Inflammatory macrophage (primary cell): ENCODE data around the gene GPR45.
"Not testable (repeated sequence)": the region's sequence is repeated elsewhere in the genome, so short reads cannot be mapped to it uniquely, and the experiment has no call there.

Source experiments
- DNase-seq, 2 donors: peaks; one replicate each; pipeline ENCODE4 v3.0.0-alpha.2; 2020 to 2022
- total RNA-seq, 18 experiments: gene quantifications; one replicate each; lab custom pipeline; 2026; ENCODE audit warnings: mixed read lengths in 6 of 18, inconsistent platforms in 2 of 18; lab: John Stamatoyannopoulos, UW

GPR45 gene, protein sequence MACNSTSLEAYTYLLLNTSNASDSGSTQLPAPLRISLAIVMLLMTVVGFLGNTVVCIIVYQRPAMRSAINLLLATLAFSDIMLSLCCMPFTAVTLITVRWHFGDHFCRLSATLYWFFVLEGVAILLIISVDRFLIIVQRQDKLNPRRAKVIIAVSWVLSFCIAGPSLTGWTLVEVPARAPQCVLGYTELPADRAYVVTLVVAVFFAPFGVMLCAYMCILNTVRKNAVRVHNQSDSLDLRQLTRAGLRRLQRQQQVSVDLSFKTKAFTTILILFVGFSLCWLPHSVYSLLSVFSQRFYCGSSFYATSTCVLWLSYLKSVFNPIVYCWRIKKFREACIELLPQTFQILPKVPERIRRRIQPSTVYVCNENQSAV
- 0 to 0.03 (median 0) reads per million in 18 experiments for total RNA-seq

GRCh38 chr2:105241443-105241842, at the start of gene GPR45:
Gene GPR45 (plus strand): TSS chr2:105241743. CDS start chr2:105241859, 116 bp downstream.
- no peak for DNase-seq

- DNase-seq, result no peak
These were observed 47.4 kb upstream of the GPR45 start for GRCh38 chr2:105194022-105194675.

- no peak for DNase-seq
These were observed 44.9 kb upstream of the GPR45 start for GRCh38 chr2:105196651-105197050.

- DNase-seq, result no peak
These were observed 25.9 kb upstream of the GPR45 start for GRCh38 chr2:105215586-105216192.

- no peak for DNase-seq
These were observed 20.9 kb upstream of the GPR45 start for GRCh38 chr2:105220604-105221003.

DNA sequence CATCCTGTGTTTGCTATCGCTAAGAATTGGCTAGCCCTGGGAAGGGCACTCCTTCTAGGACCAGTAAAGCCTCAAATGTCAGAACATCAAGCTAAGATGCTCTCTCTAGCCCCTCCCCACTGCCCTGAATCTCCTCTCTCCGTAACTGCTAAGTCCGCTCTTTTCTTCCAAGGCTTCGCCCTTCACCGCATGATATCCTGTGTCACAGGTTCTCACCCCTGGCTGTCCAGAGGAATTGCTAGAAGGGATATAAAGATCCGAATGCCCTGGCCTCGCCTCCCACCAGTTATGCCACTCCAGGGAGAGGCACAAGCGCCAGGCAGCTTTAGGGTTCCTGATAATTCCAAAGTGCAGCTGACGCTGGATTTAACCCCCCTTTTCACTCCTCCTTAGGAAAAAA, 17.1 kb upstream of the GPR45 start:
- no peak for DNase-seq

- DNase-seq, result no peak
These were observed 10.3 kb upstream of the GPR45 start for GRCh38 chr2:105231232-105231619.

DNA sequence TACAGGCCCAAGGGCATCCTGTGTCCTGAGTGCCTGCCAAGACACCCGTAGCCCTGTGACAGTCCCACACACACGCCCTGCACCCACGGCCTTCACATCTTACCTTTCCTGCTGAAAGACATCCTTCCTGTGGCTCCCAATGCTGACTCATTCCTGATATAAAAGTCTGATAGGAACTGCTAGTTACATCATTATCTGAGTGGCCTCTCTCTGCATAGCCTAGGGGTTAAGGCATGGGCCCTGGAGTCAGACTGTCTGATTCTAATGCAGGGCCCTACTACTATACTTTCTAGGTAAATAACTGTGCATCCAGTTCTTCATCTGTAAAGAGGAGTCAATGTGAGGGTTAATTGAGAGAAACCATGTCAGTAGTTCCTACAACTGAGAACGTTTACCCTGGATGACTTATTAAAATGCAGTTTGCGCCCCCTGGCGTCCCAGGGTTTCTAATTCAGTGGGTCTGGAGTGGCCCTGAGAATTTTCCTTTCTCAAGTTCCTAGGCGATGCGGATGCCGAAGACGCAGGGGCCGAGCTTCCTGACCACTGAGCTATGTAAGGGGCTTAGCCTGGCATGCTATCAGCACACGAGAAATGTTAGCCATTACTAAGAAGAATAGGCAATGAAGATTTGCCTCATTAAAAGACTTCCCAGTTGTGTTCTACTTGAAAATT, 6.0 kb upstream of the GPR45 start:
- peak; percentile 71 to 82 for DNase-seq

DNA sequence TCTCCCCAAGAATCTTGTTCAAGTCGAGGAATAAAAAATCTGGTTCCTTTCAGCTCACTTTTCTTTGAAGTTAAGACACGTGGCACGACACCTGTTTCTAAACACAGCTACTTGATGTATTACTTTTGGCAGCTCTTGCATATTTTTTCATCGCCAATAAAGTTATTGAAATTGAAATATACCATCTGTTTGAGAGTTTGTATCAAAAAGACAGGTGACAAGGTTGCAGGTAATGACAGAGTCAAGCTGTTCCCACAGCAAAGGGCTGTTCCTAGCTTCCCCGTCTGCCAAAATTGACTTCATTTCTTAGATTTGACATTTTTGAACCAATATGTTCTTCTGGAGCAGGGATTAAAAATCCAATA, 5.5 kb upstream of the GPR45 start:
- no peak for DNase-seq

DNA sequence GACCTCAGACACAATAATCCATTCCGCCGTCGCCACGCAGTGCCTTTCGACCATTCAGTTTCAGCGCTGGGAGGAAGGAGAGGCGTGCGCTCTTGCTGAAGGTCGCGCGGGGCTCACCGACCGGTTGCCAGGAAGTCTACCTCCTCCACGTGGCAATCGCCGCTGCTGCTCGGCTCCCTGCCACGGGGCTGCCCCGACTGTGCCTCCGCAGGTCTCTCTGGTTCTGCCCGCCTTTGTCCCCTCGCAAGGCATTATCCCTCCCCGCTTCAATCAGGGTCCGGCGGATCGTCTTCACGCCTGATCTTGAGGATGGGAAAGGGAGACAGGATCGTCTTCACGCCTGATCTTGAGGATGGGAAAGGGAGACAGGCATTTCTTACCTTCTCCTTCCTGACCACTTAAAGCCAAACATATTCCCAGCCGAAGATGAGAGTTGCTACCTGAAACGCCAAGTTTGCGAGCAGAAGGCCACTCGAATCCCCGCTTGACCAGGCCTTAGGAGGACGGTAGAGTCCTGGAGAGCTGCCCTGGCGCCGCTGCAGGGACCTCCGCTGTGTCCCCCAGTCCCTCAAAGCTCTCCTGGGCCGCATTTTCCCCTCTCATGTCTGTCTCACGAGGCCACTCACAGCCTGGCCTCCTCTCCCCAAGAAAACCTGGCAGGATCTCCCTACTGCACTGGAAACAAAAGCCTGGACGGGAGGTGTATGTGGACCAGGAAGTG, 4.3 kb upstream of the GPR45 start:
- no peak for DNase-seq

DNA sequence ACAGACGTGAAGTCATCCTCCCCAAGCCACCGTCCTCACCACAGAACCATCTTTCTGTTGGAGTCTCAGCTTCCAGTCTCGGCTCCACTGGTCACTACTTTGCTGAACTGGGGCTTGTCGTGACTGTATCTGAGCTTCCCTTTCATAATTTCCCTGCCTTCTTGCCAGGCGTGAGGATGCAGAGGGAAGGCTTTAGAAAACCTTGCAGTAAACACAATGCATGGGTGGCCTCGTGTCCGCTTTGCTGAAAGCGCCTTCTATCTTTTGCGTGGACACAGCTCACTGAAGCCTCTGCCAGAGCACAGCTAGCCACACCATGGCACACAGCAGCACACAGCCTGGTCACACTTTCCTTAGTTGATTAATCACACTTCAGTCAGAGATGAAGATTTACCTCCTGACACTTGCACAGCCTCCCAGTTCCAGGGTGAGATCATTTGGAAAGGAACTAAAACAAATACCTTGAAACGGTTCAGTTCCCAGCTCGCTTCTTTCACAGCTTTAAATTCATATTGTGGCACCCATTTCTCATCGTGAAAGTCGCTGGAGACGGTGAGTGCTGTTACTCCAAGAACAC, 2.8 kb upstream of the GPR45 start:
- no peak for DNase-seq

- DNase-seq, result no peak
These were observed 1.6 kb upstream of the GPR45 start for GRCh38 chr2:105239924-105240323.

DNA sequence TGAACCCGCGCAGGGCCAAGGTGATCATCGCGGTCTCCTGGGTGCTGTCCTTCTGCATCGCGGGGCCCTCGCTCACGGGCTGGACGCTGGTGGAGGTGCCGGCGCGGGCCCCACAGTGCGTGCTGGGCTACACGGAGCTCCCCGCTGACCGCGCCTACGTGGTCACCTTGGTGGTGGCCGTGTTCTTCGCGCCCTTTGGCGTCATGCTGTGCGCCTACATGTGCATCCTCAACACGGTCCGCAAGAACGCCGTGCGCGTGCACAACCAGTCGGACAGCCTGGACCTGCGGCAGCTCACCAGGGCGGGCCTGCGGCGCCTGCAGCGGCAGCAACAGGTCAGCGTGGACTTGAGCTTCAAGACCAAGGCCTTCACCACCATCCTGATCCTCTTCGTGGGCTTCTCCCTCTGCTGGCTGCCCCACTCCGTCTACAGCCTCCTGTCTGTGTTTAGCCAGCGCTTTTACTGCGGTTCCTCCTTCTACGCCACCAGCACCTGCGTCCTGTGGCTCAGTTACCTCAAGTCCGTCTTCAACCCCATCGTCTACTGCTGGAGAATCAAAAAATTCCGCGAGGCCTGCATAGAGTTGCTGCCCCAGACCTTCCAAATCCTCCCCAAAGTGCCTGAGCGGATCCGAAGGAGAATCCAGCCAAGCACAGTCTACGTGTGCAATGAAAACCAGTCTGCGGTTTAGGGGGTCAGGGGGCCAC, 897 bp downstream of the GPR45 start:
- no peak for DNase-seq

- no peak for DNase-seq
These were observed 2.4 kb downstream of the GPR45 start for GRCh38 chr2:105243961-105244360.

- DNase-seq, result no peak
These were observed 2.9 kb downstream of the GPR45 start for GRCh38 chr2:105244451-105244850.

- no peak for DNase-seq
These were observed 7.0 kb downstream of the GPR45 start for GRCh38 chr2:105248316-105249070.

DNA sequence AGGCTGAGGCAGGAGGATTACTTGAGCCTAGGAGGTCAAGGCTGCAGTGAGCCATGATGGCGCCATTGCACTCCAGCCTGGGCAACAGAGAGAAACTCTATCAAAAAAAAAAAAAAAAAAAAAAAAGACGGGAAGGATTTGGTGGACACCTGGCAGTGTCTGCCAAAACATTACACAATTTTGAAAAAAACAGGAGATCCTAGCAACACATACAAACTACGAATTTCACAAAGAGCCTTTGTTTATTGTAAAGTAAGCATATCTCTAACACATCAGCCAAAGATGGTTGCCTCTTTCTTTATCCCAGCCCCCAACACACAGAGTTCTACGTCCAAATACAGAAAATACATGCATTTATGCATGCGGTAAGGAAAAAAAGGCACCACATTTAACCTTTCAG, 7.6 kb downstream of the GPR45 start:
- no peak for DNase-seq

- no peak for DNase-seq
These were observed 8.3 kb downstream of the GPR45 start for GRCh38 chr2:105249891-105250290.

GRCh38 chr2:105251016-105251648, 9.6 kb downstream of the GPR45 start:
- not testable (repeated sequence) for DNase-seq

GRCh38 chr2:105252271-105252670, 10.7 kb downstream of the GPR45 start:
- DNase-seq, result no peak
